ENCODE results near the gene FAM43B.

DNA sequence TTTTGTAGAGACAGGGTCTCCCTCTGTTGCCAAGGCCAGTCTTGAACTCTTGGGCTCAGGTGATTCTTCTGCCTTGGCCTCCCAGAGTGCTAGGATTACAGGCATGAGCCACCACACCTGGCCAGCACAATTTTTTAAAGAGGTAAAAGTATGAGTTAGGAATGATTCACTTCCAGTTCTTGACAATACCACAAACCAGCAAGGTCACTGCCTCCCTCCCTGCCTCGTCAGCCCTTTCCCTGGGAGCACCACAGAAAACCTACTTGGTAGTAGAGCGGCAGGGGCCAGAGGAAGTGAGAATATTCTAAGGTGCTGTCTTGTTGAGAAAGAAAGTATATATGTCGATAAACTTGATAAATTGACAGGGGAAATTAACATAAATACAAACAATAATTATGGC is 25.7 kb downstream of the FAM43B start:
- TF ChIP-seq, protein P1, sequence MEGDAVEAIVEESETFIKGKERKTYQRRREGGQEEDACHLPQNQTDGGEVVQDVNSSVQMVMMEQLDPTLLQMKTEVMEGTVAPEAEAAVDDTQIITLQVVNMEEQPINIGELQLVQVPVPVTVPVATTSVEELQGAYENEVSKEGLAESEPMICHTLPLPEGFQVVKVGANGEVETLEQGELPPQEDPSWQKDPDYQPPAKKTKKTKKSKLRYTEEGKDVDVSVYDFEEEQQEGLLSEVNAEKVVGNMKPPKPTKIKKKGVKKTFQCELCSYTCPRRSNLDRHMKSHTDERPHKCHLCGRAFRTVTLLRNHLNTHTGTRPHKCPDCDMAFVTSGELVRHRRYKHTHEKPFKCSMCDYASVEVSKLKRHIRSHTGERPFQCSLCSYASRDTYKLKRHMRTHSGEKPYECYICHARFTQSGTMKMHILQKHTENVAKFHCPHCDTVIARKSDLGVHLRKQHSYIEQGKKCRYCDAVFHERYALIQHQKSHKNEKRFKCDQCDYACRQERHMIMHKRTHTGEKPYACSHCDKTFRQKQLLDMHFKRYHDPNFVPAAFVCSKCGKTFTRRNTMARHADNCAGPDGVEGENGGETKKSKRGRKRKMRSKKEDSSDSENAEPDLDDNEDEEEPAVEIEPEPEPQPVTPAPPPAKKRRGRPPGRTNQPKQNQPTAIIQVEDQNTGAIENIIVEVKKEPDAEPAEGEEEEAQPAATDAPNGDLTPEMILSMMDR (IDR thresholded peaks at IDR 0.05 in 4 of 5, conservative IDR thresholded peaks at IDR 0.05 in 1 of 5), result no peak
- no peak for TF ChIP-seq POLR2A (IDR thresholded peaks at IDR 0.05)

Data from gastrocnemius medialis (tissue), 4 donors.